ENCODE results near the gene WHRN.

WHRN gene

DNA sequence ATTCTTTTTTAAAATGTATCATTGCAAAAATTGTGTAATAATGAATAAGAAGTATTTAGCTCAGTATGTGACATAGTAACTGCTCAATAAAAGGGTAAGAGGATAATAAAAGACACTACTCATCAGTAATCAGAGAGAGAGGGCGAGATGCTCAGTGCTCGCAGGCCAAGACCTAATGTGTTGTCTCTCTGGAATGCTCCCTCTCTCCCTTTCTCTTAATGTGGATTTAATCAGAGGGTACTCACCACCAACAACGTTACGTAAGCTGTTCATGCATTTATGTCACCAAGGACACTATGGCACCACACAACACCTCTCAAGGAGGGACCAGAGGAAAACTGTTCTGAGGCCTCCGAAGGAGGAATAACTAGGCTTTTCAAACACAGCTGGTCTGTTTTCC, 42.5 kb downstream of the WHRN start:
- Histone ChIP-seq H3K9me3 (ENCODE audit: low read depth, low read length) (no peaks in the 10 kb centered on the region), H3K27ac (no peak overlapping the region), H3K9ac (ENCODE audit: insufficient read length) (no peak overlapping the region), H3K36me3 (ENCODE audit: insufficient read depth, low read length) (no peaks in the 10 kb centered on the region; the same call in 1 of the 2 replicates), H3K4me3 (no peak overlapping the region)
- DNase-seq (ENCODE audit: low read depth, low spot score): no peak
- TF ChIP-seq FOXP2 (optimal IDR thresholded peaks at IDR 0.05; ENCODE audit: control extremely low read depth, extremely low read length, insufficient read depth) (no peak), POLR2AphosphoS5 (IDR thresholded peaks at IDR 0.05; ENCODE audit: borderline replicate concordance, low read depth, low read length) (no peak), EZH2 (IDR thresholded peaks at IDR 0.05) (no peak)

DNA sequence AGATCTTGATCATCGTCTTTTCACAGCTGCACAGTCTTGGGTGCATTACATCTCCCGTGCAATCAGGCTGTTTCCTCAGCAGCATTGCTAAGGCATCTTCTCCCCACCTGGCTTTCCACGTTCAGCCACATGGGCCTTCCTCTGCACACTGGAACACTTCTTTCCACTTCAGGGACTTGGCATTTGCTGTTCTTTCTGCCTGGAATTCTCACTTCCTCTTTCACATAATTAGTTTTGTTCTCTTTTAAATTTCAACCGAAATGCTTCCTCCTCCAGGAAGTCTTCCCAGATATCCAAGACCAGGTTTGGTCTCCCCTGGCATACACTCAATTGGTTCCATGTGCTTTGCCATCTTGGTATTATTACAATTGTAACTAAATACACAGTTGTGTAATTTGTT, 43.8 kb downstream of the WHRN start:
- no peak overlapping the region for H3K27ac ChIP-seq
- no peaks in the 10 kb centered on the region; the same call in 1 of the 2 replicates for H3K36me3 ChIP-seq (ENCODE audit: insufficient read depth, low read length)
- H3K9ac ChIP-seq (ENCODE audit: insufficient read length): no peak overlapping the region
- H3K4me3 ChIP-seq: no peak overlapping the region
- no peak for TF ChIP-seq FOXP2 (optimal IDR thresholded peaks at IDR 0.05; ENCODE audit: control extremely low read depth, extremely low read length, insufficient read depth)
- no peak for TF ChIP-seq EZH2 (IDR thresholded peaks at IDR 0.05)
- TF ChIP-seq POLR2AphosphoS5 (IDR thresholded peaks at IDR 0.05; ENCODE audit: borderline replicate concordance, low read depth, low read length): no peak
- H3K9me3 ChIP-seq (ENCODE audit: low read depth, low read length): no peaks in the 10 kb centered on the region
- DNase-seq (ENCODE audit: low read depth, low spot score): no peak

DNA sequence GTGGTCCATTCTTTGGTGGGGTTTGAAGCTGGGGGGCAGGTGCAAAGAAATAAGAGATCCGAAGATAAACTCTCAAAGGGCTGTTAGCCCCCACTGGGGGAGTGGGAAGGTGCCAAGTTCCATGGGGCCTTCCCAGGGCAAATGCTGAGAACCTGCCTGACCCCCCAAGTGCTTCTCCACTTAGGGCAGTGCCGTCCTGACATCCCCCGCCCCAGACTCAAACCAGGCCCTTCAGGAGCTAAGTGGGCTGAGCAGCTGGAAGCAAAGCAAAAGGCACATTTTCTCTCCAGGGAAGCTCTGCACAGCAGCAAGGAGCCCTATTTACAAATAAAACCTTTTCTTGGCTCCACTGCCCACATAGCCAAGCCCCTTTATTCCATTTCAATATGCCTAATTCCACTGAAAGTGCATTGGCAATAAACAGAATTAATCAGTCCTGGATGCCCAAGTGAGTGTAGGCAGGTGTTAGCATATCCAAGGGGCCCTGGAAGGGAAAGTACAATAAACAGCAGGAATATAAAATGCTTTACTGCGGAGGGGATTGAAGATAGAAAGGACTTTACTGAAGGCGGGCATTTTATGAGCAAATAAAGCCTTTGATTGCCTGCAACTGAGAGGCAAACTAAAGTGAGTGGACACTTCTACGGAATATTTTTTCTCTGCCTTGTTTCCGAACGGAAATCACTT, 44.6 kb downstream of the WHRN start:
- Histone ChIP-seq H3K36me3 (ENCODE audit: insufficient read depth, low read length) (no peaks in the 10 kb centered on the region; the same call in 1 of the 2 replicates), H3K27ac (no peak overlapping the region), H3K9ac (ENCODE audit: insufficient read length) (no peak overlapping the region), H3K4me3 (no peak overlapping the region), H3K9me3 (ENCODE audit: low read depth, low read length) (no peaks in the 10 kb centered on the region)
- no peak for DNase-seq (ENCODE audit: low read depth, low spot score)
- TF ChIP-seq POLR2AphosphoS5 (IDR thresholded peaks at IDR 0.05; ENCODE audit: borderline replicate concordance, low read depth, low read length): no peak
- no peak for TF ChIP-seq EZH2 (IDR thresholded peaks at IDR 0.05)
- no peak for TF ChIP-seq FOXP2 (optimal IDR thresholded peaks at IDR 0.05; ENCODE audit: control extremely low read depth, extremely low read length, insufficient read depth)

GRCh38 chr9:114459464-114459863, 45.8 kb downstream of the WHRN start:
- Histone ChIP-seq H3K4me3 (no peak overlapping the region), H3K27ac (no peak overlapping the region), H3K9ac (ENCODE audit: insufficient read length) (no peak overlapping the region), H3K36me3 (ENCODE audit: insufficient read depth, low read length) (no peaks in the 10 kb centered on the region), H3K9me3 (ENCODE audit: low read depth, low read length) (no peaks in the 10 kb centered on the region)
- no peak for DNase-seq (ENCODE audit: low read depth, low spot score)
- TF ChIP-seq FOXP2 (optimal IDR thresholded peaks at IDR 0.05; ENCODE audit: control extremely low read depth, extremely low read length, insufficient read depth) (no peak), POLR2AphosphoS5 (IDR thresholded peaks at IDR 0.05; ENCODE audit: borderline replicate concordance, low read depth, low read length) (no peak), EZH2 (IDR thresholded peaks at IDR 0.05) (no peak)

DNA sequence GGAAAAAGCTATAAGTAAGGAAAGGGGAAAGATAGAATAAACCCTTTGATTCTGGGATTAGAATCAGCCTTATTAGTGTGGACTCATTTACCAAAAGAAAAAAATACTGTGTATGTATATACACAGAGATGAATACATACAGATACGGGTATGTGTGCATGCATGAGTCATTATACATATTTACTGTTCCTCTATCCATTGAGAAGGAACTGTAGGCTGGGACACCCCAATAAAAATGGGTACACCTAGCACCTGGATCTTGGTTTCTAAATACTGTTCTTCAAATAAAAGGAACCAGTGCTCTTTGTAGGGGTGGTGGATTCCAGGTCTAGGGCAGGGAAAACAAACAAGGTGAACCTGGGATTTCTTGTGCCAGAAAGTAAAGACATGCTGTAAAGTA, 48.3 kb downstream of the WHRN start:
- no peak overlapping the region for H3K9ac ChIP-seq (ENCODE audit: insufficient read length)
- H3K4me3 ChIP-seq: no peak overlapping the region
- no peak for DNase-seq (ENCODE audit: low read depth, low spot score)
- H3K36me3 ChIP-seq (ENCODE audit: insufficient read depth, low read length): no peaks in the 10 kb centered on the region
- no peak overlapping the region for H3K27ac ChIP-seq
- TF ChIP-seq POLR2AphosphoS5 (IDR thresholded peaks at IDR 0.05; ENCODE audit: borderline replicate concordance, low read depth, low read length) (no peak), EZH2 (IDR thresholded peaks at IDR 0.05) (no peak), FOXP2 (optimal IDR thresholded peaks at IDR 0.05; ENCODE audit: control extremely low read depth, extremely low read length, insufficient read depth) (no peak)
- H3K9me3 ChIP-seq (ENCODE audit: low read depth, low read length): no peaks in the 10 kb centered on the region

DNA sequence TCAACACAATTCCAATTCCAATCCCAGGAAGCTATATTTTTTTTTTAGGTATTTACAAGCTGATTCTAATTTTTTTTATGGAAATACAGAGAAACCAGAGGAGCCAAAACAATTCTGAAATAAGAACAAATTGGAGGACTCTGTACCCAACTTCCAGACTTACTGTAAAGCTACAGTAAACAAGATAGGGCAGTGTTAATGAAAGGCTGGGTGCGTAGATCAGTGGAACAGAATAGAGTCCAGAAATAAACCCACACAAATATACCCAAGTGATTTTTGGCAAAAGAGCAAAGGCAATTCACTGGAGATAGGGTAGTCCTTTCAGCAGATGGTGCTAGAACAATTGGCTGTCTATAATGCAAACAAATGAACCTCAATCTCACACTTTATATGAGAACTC, 50.6 kb downstream of the WHRN start:
- H3K4me3 ChIP-seq: no peak overlapping the region
- H3K27ac ChIP-seq: no peak overlapping the region
- H3K9ac ChIP-seq (ENCODE audit: insufficient read length): no peak overlapping the region
- DNase-seq (ENCODE audit: low read depth, low spot score): no peak
- H3K36me3 ChIP-seq (ENCODE audit: insufficient read depth, low read length): no peaks in the 10 kb centered on the region
- TF ChIP-seq POLR2AphosphoS5 (IDR thresholded peaks at IDR 0.05; ENCODE audit: borderline replicate concordance, low read depth, low read length): no peak
- TF ChIP-seq FOXP2 (optimal IDR thresholded peaks at IDR 0.05; ENCODE audit: control extremely low read depth, extremely low read length, insufficient read depth): no peak
- no peak for TF ChIP-seq EZH2 (IDR thresholded peaks at IDR 0.05)
- H3K9me3 ChIP-seq (ENCODE audit: low read depth, low read length): no peaks in the 10 kb centered on the region

GRCh38 chr9:114452219-114453165, 52.8 kb downstream of the WHRN start:
- H3K27ac ChIP-seq: no peak overlapping the region
- no peak overlapping the region for H3K9ac ChIP-seq (ENCODE audit: insufficient read length)
- TF ChIP-seq POLR2AphosphoS5 (IDR thresholded peaks at IDR 0.05; ENCODE audit: borderline replicate concordance, low read depth, low read length) (no peak), EZH2 (IDR thresholded peaks at IDR 0.05) (no peak), FOXP2 (optimal IDR thresholded peaks at IDR 0.05; ENCODE audit: control extremely low read depth, extremely low read length, insufficient read depth) (no peak)
- no peaks in the 10 kb centered on the region for H3K9me3 ChIP-seq (ENCODE audit: low read depth, low read length)
- H3K4me3 ChIP-seq: no peak overlapping the region
- DNase-seq (ENCODE audit: low read depth, low spot score): no peak
- no peaks in the 10 kb centered on the region for H3K36me3 ChIP-seq (ENCODE audit: insufficient read depth, low read length)

DNA sequence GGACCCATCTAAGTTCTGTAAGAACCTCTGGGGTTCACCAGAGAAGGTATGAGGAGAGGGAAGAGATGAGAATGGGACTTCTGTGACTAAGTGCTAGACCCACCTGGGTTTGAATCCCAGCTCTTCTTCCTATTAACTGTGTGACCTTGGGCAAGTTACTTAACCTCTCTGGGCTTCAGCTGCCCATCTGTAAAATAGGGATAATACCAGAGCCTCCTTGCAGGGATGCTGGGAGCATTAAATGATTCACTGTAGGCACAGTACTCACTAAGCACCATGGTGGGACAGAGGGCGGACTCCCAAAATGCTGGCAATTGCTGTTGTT, 53.6 kb downstream of the WHRN start:
- no peak for DNase-seq (ENCODE audit: low read depth, low spot score)
- Histone ChIP-seq H3K4me3 (no peak overlapping the region), H3K9ac (ENCODE audit: insufficient read length) (no peak overlapping the region), H3K27ac (no peak overlapping the region), H3K9me3 (ENCODE audit: low read depth, low read length) (no peaks in the 10 kb centered on the region), H3K36me3 (ENCODE audit: insufficient read depth, low read length) (no peaks in the 10 kb centered on the region)
- TF ChIP-seq POLR2AphosphoS5 (IDR thresholded peaks at IDR 0.05; ENCODE audit: borderline replicate concordance, low read depth, low read length) (no peak), EZH2 (IDR thresholded peaks at IDR 0.05) (no peak), FOXP2 (optimal IDR thresholded peaks at IDR 0.05; ENCODE audit: control extremely low read depth, extremely low read length, insufficient read depth) (no peak)

All from SK-N-MC (cell line).